Left hindlimb (tissue), 1 donor: ENCODE measurements around the gene OR11A1.

Experiments
- DNase-seq: peaks from one replicate; pipeline ENCODE4 v3.0.0-alpha.2; 2018

Gene OR11A1

GRCh38 chr6:29456971-29457370 is at the start of gene OR11A1, which contains the start of gene OR2H1:
OR11A1 (minus strand) TSS chr6:29457071; CDS start chr6:29427641, 29,430 bp downstream.
OR2H1 (plus strand) TSS chr6:29457155; CDS start chr6:29461770, 4,615 bp downstream.
- no peak for DNase-seq

- no peak for DNase-seq
Measured at GRCh38 chr6:29506446-29507067, 49.7 kb upstream of the OR11A1 start.

GRCh38 chr6:29505808-29506207 is 48.9 kb upstream of the OR11A1 start:
- no peak for DNase-seq

- no peak for DNase-seq
Measured at GRCh38 chr6:29504961-29505360, 48.1 kb upstream of the OR11A1 start.

GRCh38 chr6:29502597-29502996 is 45.7 kb upstream of the OR11A1 start:
- DNase-seq: no peak

GRCh38 chr6:29502181-29502580 is 45.3 kb upstream of the OR11A1 start:
- DNase-seq: no peak

- no peak for DNase-seq
Measured at GRCh38 chr6:29501106-29501505, 44.2 kb upstream of the OR11A1 start.

GRCh38 chr6:29500594-29500993 is 43.7 kb upstream of the OR11A1 start:
- DNase-seq: no peak

- DNase-seq: no peak
Measured at GRCh38 chr6:29499704-29500103, 42.8 kb upstream of the OR11A1 start.

- DNase-seq: no peak
Measured at GRCh38 chr6:29496961-29497360, 40.1 kb upstream of the OR11A1 start.

GRCh38 chr6:29495571-29495970 is 38.7 kb upstream of the OR11A1 start:
- DNase-seq: no peak

- no peak for DNase-seq
Measured at GRCh38 chr6:29494131-29494530, 37.3 kb upstream of the OR11A1 start.

GRCh38 chr6:29493261-29493660 is 36.4 kb upstream of the OR11A1 start:
- no peak for DNase-seq

- DNase-seq: no peak
Measured at GRCh38 chr6:29491574-29491973, 34.7 kb upstream of the OR11A1 start.

- DNase-seq: no peak
Measured at GRCh38 chr6:29490552-29490951, 33.7 kb upstream of the OR11A1 start.

GRCh38 chr6:29490055-29490454 is 33.2 kb upstream of the OR11A1 start:
- no peak for DNase-seq

GRCh38 chr6:29489286-29489685 is 32.4 kb upstream of the OR11A1 start:
- no peak for DNase-seq

- no peak for DNase-seq
Measured at GRCh38 chr6:29488874-29489273, 32.0 kb upstream of the OR11A1 start.

GRCh38 chr6:29487660-29488059 is 30.8 kb upstream of the OR11A1 start, which contains the start of gene MAS1L:
MAS1L (minus strand) TSS chr6:29487956; CDS start chr6:29487902, 54 bp downstream.
- no peak for DNase-seq

- DNase-seq: no peak
Measured at GRCh38 chr6:29487131-29487530, 30.3 kb upstream of the OR11A1 start.

- DNase-seq: no peak
Measured at GRCh38 chr6:29486577-29486976, 29.7 kb upstream of the OR11A1 start.

- no peak for DNase-seq
Measured at GRCh38 chr6:29483735-29484134, 26.9 kb upstream of the OR11A1 start.

GRCh38 chr6:29483186-29483585 is 26.3 kb upstream of the OR11A1 start:
- no peak for DNase-seq

- DNase-seq: no peak
Measured at GRCh38 chr6:29479560-29479959, 22.7 kb upstream of the OR11A1 start.

GRCh38 chr6:29478740-29479139 is 21.9 kb upstream of the OR11A1 start:
- DNase-seq: no peak
